ENCODE results near the gene PXDN. TPM values are rescaled to one million over a fixed set of nuclear protein-coding genes. Genes with fewer than 3 reads are reported as not detected.

The PXDN gene
- total and polyA plus RNA-seq, 9 of the 15 experiments (the other 6 are each of a cell fraction or from before 2014, with no cell fraction given) = 0.49 TPM; not detected in 8

- Histone ChIP-seq H3K4me2 (ENCODE audit: insufficient read depth, low read length) (no peak overlapping the region), H4K20me1 (replicated peaks; ENCODE audit: control insufficient read depth, insufficient read depth, low read length) (no peaks in the 10 kb centered on the region), H3K36me3 (ENCODE audit: control insufficient read depth, insufficient read depth, low read length) (no peaks in the 10 kb centered on the region), H3K27me3 (ENCODE audit: control insufficient read depth in 2 of 2, insufficient read depth in 2 of 2, low read length in 2 of 2) (peaks cover 0 to 7% of the 10 kb centered on the region in 2 experiments; a peak in 1 of 5 replicates), H3K9me1 (ENCODE audit: control insufficient read depth, insufficient read depth, low read length) (no peaks in the 10 kb centered on the region), H3K79me2 (ENCODE audit: control insufficient read depth, insufficient read depth, low read length) (no peaks in the 10 kb centered on the region), H3K4me3 (no peak overlapping the region), H3K9ac (ENCODE audit: insufficient read depth in 1 of 2, low read depth in 2 of 2, low read length in 2 of 2) (no peak overlapping the region), H3K27ac (ENCODE audit: extremely low read depth, low read depth, low read length) (no peak overlapping the region), H2AFZ (ENCODE audit: low read depth, low read length) (no peak overlapping the region), H3K9me3 (replicated peaks; ENCODE audit: control insufficient read depth, insufficient read depth, low read depth, low read length) (no peaks in the 10 kb centered on the region), H3K4me1 (replicated peaks in 1 of 2; ENCODE audit: control insufficient read depth in 2 of 2, insufficient read depth in 2 of 2, low read length in 2 of 2) (no peaks in the 10 kb centered on the region)
- in situ Hi-C loops (cut with MboI) = no loop called here
- FAIRE-seq (no peak), ATAC-seq (no peak), DNase-seq (ENCODE audit: extremely low read depth in 1 of 4, low spot score in 3 of 4) (no peak)
- intact Hi-C loops (cut with micrococcal nuclease) = no loop called here
- ChIA-PET CTCF (ENCODE audit: low intra/inter-chr PET ratio) (no interaction called here), POLR2A (no interaction called here)
- BruUV-seq (replicated peaks) = no TSS peak
- WGBS (ENCODE audit: insufficient coverage, low coverage, missing lambda C conversion rate) = 0% methylated on average over 3 of the region's 3 CpGs
- TF ChIP-seq SIRT6 (IDR thresholded peaks at IDR 0.05; ENCODE audit: low read depth, low read length) (no peak), RB1 (IDR thresholded peaks at IDR 0.05; ENCODE audit: low read depth) (no peak), ZNF124 (CRISPR knock-in tag; IDR thresholded peaks at IDR 0.05) (no peak), E2F4 (CRISPR knock-in tag; IDR thresholded peaks at IDR 0.05; ENCODE audit: low read depth) (no peak), CCNT2 (IDR thresholded peaks at IDR 0.05; ENCODE audit: borderline replicate concordance, extremely low read depth, insufficient read length, low read depth, low read length) (no peak), ZBTB9 (CRISPR knock-in tag; IDR thresholded peaks at IDR 0.05) (no peak), MYC (IDR thresholded peaks at IDR 0.05; ENCODE audit: low read depth, low read length) (no peak), MYC (CRISPR knock-in tag; IDR thresholded peaks at IDR 0.05; ENCODE audit: borderline replicate concordance, low read depth) (no peak), ZHX1 (conservative IDR thresholded peaks at IDR 0.05; ENCODE audit: low read length) (no peak), ZNF75A (CRISPR knock-in tag; IDR thresholded peaks at IDR 0.05) (no peak), JUN (IDR thresholded peaks at IDR 0.05; ENCODE audit: borderline replicate concordance, low read depth, low read length) (no peak), JUN (CRISPR knock-in tag; IDR thresholded peaks at IDR 0.05; ENCODE audit: borderline replicate concordance) (no peak), MEF2A (IDR thresholded peaks at IDR 0.05; ENCODE audit: control insufficient read depth, low read depth, low read length) (no peak), STAT5B (CRISPR knock-in tag; IDR thresholded peaks at IDR 0.05) (no peak), ZBTB17 (CRISPR knock-in tag; IDR thresholded peaks at IDR 0.05) (no peak), U2AF2 (optimal IDR thresholded peaks at IDR 0.05; ENCODE audit: low read depth, low read length) (no peak), HSF4 (CRISPR knock-in tag; IDR thresholded peaks at IDR 0.05; ENCODE audit: borderline replicate concordance) (no peak), RBM14 (IDR thresholded peaks at IDR 0.05; ENCODE audit: borderline replicate concordance, insufficient read depth, low read depth, low read length) (no peak), RBFOX2 (IDR thresholded peaks at IDR 0.05; ENCODE audit: low read depth, low read length) (no peak), ZNF23 (CRISPR knock-in tag; IDR thresholded peaks at IDR 0.05) (no peak)
These were observed 21.6 kb downstream of the PXDN start for GRCh38 chr2:1722692-1723091.

All from K562 (cell line).